Stimulated activated CD4-positive, alpha-beta T cell treated with anti-CD3 and anti-CD28 coated beads, Interleukin-12 subunit alpha, Interleukin-12 subunit beta, amount 100 ng/mL, for 24 hours (primary cell): ENCODE measurements around the gene MAGI1.
"Not testable (repeated sequence)": the region's sequence is repeated elsewhere in the genome, so short reads cannot be mapped to it uniquely, and the experiment has no call there.

Experiments used
- DNase-seq, 2 experiments: peaks; one replicate each; pipeline ENCODE4 v3.0.0-alpha.2; 2020; ENCODE audit warnings: low read depth in 2 of 2

The MAGI1 gene

GRCh38 chr3:65877160-65877559 is 161.6 kb downstream of the MAGI1 start:
- no peak for DNase-seq

GRCh38 chr3:65876028-65876420 is 162.7 kb downstream of the MAGI1 start:
- no peak for DNase-seq

GRCh38 chr3:65875393-65876027 is 163.2 kb downstream of the MAGI1 start:
- DNase-seq = no peak

- DNase-seq = no peak
Observed at GRCh38 chr3:65873869-65874268, 164.8 kb downstream of the MAGI1 start.

- no peak for DNase-seq
Observed at GRCh38 chr3:65873028-65873427, 165.7 kb downstream of the MAGI1 start.

GRCh38 chr3:65871305-65872141 is 167.2 kb downstream of the MAGI1 start:
- no peak for DNase-seq

GRCh38 chr3:65869798-65870197 is 168.9 kb downstream of the MAGI1 start:
- no peak for DNase-seq

- no peak for DNase-seq
Observed at GRCh38 chr3:65867463-65868210, 171.1 kb downstream of the MAGI1 start.

GRCh38 chr3:65864357-65864904 is 174.3 kb downstream of the MAGI1 start:
- no peak for DNase-seq

- no peak for DNase-seq
Observed at GRCh38 chr3:65861718-65862117, 177.0 kb downstream of the MAGI1 start.

GRCh38 chr3:65859612-65860011 is 179.1 kb downstream of the MAGI1 start:
- not testable (repeated sequence) for DNase-seq

GRCh38 chr3:65858749-65859148 is 180.0 kb downstream of the MAGI1 start:
- no peak for DNase-seq

GRCh38 chr3:65857327-65857726 is 181.4 kb downstream of the MAGI1 start:
- DNase-seq = no peak

GRCh38 chr3:65856907-65857306 is 181.8 kb downstream of the MAGI1 start:
- no peak for DNase-seq

GRCh38 chr3:65855370-65856100 is 183.2 kb downstream of the MAGI1 start:
- no peak for DNase-seq

- DNase-seq = no peak
Observed at GRCh38 chr3:65854606-65855304, 184.0 kb downstream of the MAGI1 start.

GRCh38 chr3:65851827-65852226 is 186.9 kb downstream of the MAGI1 start:
- DNase-seq = no peak

GRCh38 chr3:65850261-65850660 is 188.5 kb downstream of the MAGI1 start:
- no peak for DNase-seq

- DNase-seq = no peak
Observed at GRCh38 chr3:65848024-65848423, 190.7 kb downstream of the MAGI1 start.

GRCh38 chr3:65846936-65847335 is 191.8 kb downstream of the MAGI1 start:
- DNase-seq = no peak

- DNase-seq = no peak
Observed at GRCh38 chr3:65844370-65844769, 194.3 kb downstream of the MAGI1 start.
